ELF-1 (cell line): ENCODE measurements around the gene OR6C70.
"Not testable (repeated sequence)": the region's sequence is repeated elsewhere in the genome, so short reads cannot be mapped to it uniquely, and the experiment has no call there.

Experiments
- DNase-seq: peaks from one replicate; pipeline ENCODE4 v3.0.0-alpha.2; 2016; ENCODE audit warnings: low read depth, low spot score

Gene OR6C70

DNA sequence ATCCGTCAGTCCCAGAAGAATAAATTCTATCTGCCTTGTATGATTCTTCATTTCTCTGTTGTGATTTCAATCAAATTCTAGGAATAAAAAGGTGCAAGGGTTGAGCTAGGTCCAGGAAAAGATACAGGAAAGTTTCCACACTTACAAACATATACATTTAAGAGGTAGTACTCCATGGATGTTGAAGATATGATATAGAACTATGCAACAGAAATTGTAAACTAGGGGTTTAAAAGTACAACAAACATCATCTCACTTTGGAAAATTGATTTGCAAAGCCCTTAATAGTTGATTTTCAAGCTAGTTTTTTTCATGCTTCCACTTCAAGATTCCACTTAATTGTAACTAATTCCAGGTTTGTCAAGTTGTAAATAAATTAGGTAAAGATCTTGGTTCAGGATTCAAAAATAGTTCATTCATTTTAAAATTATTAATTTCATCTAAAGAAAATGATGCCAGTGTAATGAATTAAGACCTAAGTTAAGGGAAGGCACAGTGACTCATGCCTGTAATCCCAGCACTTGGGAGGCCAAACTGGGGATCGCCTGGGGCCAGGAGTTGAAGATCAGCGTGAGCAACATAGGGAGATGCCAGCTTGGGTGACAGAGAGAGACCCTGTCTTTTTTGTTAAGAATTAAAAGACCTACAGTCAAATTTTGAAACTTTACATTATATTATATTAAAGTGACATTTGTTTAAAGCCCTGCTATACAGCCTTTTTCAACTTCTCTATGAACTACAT, at the start of gene OR6C70:
OR6C70 (minus strand) TSS at position 51 of the 742 bp plus-strand sequence; CDS start at position 51, 0 bp downstream.
- DNase-seq: peak; percentile 25

- no peak for DNase-seq
Observed at GRCh38 chr12:55516391-55516790, 46.5 kb upstream of the OR6C70 start.

GRCh38 chr12:55515696-55516095, 45.8 kb upstream of the OR6C70 start:
- DNase-seq: no peak

DNA sequence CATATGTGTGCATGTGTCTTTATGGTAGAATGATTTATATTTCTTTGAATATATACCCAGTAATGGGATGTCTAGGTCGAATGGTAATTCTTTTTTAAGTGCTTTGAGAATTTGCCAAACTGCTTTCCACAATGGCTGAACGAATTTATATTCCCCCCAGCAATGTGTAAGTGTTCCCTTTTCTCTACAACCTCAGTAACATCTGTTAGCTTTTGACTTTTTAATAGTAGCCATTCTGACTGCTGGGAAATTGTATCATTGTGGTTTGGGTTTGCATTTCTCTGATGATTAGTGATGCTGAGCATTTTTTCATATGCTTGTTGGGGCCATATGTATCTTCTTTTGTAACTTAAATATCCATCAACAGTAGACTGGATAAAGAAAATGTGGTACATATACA, 31.7 kb upstream of the OR6C70 start:
- DNase-seq: no peak

DNA sequence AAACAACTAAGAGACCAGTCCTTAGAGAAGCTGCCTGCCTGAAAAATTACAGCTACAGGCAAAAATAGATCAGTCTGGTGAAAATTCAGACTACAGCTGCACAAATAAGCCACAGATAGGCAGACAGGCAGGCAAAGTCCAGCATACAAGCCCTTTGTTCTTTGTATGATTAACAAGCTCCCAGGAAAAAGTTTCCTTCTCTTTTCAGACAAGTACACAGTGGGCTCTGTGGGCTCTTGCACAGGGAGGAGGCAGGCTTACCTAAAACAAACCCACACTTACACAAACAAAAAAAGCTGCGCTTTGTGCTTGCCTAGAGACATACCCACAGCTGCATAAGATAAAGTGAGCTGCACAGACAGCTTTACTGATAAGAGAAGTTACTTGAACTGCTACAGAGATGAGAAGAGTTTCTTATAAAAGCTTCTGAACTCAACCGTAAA, 29.9 kb upstream of the OR6C70 start:
- DNase-seq: no peak

DNA sequence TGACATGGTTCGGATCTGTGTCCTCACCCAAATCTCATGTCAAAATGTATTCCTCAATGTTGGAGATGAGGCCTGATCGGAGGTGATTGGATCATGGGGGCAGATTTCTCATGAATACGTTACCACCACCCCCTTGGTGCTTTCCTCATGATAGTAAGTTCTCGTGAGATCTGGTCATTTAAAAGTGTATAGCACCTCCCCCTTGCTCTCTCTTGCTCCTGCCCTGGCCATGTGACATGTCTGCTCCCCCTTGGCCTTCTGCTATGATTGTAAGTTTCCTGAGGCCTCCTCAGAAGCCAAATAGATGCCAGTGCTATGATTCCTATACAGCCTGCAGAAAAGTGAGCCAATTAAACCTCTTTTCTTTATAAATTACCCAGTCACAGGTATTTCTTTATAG, 29.3 kb upstream of the OR6C70 start:
- no peak for DNase-seq

DNA sequence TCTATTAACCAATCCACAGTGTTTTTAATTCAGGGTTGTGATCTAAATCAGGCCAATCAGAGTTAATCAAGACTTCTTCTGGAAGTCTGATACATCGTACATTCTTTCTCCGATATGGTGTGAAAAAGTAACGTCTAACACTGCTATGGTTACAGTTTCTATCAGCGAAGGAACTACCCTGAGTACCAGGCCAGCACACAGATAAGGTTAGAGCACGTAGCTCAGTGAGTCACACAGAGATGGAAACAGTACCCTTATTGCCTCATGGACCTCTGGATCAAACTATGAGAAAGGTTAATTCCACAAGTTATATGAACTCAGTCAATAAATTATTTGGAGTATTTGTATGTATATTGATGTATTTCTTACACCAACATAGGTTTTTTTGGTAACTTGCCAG, 25.6 kb upstream of the OR6C70 start:
- DNase-seq: no peak

DNA sequence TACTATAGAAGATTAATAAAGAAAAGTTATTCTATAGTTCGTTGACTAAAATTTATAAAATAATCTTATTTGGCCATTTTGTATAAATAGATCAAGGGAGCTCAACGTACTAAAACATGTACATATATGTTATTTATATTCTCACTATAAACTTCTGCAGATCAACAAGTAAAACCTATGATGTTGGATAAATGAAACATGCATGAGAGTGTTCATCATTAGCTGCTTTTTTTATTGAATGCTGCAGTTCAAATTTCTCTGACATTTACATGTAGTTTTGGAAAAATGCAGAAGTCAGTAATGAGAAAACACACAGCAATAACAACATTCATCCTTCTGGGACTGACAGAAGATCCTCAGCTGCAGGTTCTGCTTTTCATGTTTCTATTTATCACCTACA, 22.1 kb upstream of the OR6C70 start, which contains the start of gene OR6C68:
OR6C68 (plus strand) TSS at position 301 of the 400 bp plus-strand sequence; CDS start at position 301, 0 bp downstream.
- DNase-seq: no peak

- not testable (repeated sequence) for DNase-seq
Observed at GRCh38 chr12:55484284-55484683, 14.3 kb upstream of the OR6C70 start.

- not testable (repeated sequence) for DNase-seq
Observed at GRCh38 chr12:55479136-55479535, 9.2 kb upstream of the OR6C70 start.

GRCh38 chr12:55472264-55472663, 2.3 kb upstream of the OR6C70 start:
- no peak for DNase-seq

GRCh38 chr12:55469291-55469690, 647 bp downstream of the OR6C70 start:
- DNase-seq: no peak

DNA sequence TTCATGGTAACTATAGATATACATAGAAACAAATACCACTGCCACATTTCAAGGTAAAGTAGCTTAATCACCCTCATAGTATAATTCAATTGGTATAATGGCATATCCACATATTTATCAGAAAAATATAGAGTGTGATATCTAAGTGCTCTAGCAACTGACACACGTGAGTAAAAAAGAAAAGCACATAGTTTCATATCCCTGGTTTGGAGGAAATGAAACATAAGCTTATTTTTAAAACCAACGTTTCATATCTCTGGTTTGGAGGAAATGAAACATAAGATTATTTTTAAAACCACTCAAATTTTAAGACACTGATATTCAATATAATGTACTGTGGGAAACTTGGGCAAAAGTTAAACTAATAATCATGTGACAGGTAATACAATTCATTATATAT, 2.1 kb downstream of the OR6C70 start:
- no peak for DNase-seq

GRCh38 chr12:55464926-55465325, 5.0 kb downstream of the OR6C70 start:
- DNase-seq: not testable (repeated sequence)

GRCh38 chr12:55448825-55449224, 21.1 kb downstream of the OR6C70 start:
- no peak for DNase-seq

DNA sequence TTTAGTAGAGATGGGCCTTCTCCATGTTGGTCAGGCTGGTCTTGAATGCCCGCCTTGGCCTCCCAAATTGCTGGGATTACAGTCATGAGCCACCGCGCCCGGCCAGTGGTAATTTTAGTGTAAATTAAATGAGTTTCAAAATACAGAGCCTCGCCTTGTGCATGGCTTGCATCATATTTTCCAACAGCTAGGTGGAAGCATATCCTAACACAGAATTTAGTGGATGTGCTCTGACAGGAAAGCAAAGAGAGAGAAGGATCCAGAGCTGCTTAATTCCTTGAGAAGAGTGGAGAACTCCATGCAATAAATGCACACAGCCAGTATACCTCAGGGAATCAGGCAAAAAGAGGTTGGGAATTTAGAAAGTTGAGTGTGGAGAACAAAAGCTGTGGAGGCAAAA, 23.6 kb downstream of the OR6C70 start:
- no peak for DNase-seq

DNA sequence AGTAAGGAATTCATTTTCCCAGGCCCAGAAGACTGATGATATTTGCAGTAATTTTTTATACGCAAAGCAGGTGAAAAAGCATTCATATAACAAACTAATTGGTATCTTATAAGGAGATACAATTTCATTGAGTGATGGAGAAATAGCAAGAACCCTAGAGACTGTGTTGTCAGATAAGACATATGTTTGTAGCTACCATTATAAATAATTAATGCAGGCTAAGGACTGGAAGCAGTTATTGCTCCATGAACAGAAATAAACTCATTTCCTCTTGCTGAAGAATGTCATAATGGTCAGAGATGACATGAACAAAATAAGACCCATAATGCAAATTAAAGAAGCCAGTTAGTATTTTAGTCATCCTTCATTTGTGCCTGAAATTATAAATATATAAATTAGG, 24.6 kb downstream of the OR6C70 start:
- no peak for DNase-seq

GRCh38 chr12:55443776-55444175, 26.2 kb downstream of the OR6C70 start, which contains the start of gene OR6C2:
TSS of gene OR6C2 (plus strand) at chr12:55444076. CDS start at chr12:55452214, 8,138 bp downstream.
- DNase-seq: no peak

DNA sequence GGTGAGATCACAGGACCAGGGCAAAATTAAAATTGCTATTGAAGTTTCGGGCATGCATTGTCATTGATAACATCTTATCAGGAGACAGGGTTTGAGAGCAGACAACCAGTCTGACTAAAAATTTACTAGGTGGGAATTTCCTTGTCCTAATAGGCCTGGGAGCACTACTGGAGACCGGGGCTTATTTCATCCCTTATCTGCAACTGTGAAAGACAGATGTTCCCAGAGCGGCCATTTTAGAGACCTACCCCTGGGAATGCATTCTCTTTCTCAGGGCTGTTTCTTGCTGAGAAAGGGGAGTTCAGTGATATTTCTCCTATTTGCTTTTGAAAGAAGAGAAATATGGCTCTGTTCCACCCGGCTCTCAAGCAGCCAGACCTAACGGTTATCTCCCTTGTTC, 28.7 kb downstream of the OR6C70 start:
- DNase-seq: peak; percentile 4

DNA sequence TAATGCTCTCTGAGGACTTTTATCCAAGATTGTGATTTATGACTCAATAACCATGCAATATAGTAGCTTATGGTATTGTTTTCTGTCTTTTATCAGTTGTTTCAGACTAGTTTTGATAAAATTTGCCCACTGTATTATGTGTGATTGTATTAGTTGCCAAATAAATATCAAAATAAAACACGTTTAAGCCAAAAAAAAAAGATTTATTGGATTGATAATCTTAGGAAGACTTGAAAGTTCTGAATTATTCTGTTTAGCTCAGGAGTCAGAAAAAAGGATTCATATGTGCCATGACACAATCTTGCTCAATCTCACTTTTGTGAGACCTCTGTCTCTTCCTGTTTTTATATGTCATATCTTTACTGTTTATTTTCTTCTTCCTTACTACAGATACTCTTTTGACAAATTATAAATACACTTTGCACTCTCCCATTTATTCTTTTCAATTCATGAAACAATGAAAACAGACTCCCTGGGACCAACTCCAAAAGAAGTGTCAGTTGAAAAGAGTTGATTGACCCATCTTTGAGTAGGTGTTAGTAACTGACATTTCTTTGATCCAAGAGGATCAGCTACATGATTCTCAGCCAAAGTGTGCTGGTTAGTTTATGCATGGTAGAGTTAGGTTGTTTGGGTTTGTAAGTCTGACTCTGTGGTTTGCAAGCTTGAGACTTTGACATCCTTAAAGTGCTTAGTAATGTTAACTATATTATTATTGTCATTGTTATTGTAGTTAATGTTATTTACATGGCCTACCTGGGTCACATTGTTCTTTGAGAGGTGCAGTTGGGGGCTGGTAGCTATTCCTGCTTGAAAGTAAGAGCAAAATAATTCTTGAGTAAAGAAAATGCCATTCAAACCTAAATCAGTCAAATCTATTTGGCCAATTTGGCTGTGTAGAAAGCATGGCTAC, 41.4 kb downstream of the OR6C70 start:
- DNase-seq: no peak

DNA sequence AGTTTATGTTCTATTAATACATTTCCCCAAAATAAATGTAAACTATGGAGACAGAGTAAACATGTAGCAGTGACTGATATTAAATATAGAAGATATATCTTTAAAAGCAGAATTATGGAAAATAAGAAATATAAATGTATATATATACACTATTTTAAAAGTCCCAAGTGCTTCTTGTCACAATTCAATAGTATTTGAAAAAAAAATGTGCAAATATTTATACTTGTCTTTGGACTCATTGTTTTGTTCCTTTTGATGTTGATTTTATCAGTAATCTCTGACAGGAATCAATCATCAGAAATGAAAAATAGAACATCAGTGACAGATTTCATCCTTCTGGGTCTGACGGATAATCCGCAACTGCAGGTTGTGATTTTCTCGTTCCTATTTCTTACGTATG, 44.0 kb downstream of the OR6C70 start, which contains the start of gene OR6C76:
OR6C76 (plus strand) TSS at position 301 of the 400 bp plus-strand sequence; CDS start at position 301, 0 bp downstream.
- DNase-seq: no peak

GRCh38 chr12:55420307-55420962, 49.5 kb downstream of the OR6C70 start:
- no peak for DNase-seq
